ENCODE data around the gene KLHL33.
A peak's percentile ranks its signal among the peaks of the same experiment; 100 is the strongest.

The KLHL33 gene

DNA sequence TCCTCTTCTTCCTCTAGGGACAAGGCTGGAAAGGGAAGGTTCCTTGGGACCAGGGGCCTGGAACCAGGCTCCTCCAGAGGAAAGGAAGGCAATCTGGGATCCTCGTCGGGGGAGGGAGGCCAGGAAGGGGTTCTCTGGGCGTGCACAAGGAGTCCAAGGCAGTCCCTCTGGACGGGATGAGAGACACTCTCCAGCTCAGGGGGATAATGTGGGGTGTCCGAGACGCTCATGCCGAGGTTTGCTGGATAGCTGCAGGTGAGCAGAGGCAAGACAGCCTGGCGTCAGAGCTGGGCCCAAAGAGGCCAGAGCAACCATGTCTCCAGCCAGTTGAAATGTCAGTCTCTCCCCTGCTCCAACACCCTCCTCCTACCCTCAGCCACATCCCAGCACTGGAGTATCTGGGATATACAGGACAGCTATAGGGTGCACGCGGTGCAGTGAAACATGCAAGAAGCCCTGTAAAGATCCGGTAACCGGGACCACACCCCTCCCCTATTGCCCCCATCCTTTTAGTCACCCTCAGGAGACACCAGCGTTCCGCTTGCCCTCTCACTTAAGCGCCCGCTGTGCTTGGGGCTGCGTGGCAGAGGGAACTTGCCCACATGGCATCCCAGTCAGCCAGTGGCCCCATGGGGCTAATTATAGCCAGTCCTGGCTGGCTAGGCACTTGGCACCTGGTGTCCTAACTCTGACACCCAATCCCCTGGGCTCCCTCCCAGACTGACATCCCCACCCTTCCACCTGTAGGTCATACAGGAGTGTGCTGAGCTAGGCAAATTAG is at the start of gene KLHL33:
TSS of gene KLHL33 (minus strand) at position 585 of the 781 bp plus-strand sequence. CDS start at position 230, 355 bp downstream.
- Histone ChIP-seq H4K20me1 (ENCODE audit: insufficient read depth, low read length) (no peaks in the 10 kb centered on the region), H3K79me2 (ENCODE audit: insufficient read depth, low read length) (no peaks in the 10 kb centered on the region), H3K27me3 (ENCODE audit: insufficient read depth, low read length, poor library complexity) (no peaks in the 10 kb centered on the region), H3K9me3 (ENCODE audit: insufficient read depth, low read length, severe bottlenecking) (no peaks in the 10 kb centered on the region), H3K27ac (ENCODE audit: low read length) (no peak within 1 kb of the TSS), H3K36me3 (ENCODE audit: insufficient read depth, low read length) (no peaks in the 10 kb centered on the region), H2AFZ (ENCODE audit: low read depth, low read length) (no peak within 1 kb of the TSS), H3K4me3 (ENCODE audit: low read depth in 1 of 2, low read length in 2 of 2) (no peak within 1 kb of the TSS), H3K4me2 (ENCODE audit: insufficient read depth, low read length) (no peak within 1 kb of the TSS), H3K9ac (ENCODE audit: low read depth, low read length) (no peak within 1 kb of the TSS), H3K4me1 (ENCODE audit: insufficient read depth, low read length) (no peaks in the 10 kb centered on the region)
- DNase-seq = no peak
- TF ChIP-seq EZH2 (IDR thresholded peaks at IDR 0.05; ENCODE audit: borderline replicate concordance, low read depth, low read length, severe bottlenecking) = no peak
- TF ChIP-seq, protein P1, sequence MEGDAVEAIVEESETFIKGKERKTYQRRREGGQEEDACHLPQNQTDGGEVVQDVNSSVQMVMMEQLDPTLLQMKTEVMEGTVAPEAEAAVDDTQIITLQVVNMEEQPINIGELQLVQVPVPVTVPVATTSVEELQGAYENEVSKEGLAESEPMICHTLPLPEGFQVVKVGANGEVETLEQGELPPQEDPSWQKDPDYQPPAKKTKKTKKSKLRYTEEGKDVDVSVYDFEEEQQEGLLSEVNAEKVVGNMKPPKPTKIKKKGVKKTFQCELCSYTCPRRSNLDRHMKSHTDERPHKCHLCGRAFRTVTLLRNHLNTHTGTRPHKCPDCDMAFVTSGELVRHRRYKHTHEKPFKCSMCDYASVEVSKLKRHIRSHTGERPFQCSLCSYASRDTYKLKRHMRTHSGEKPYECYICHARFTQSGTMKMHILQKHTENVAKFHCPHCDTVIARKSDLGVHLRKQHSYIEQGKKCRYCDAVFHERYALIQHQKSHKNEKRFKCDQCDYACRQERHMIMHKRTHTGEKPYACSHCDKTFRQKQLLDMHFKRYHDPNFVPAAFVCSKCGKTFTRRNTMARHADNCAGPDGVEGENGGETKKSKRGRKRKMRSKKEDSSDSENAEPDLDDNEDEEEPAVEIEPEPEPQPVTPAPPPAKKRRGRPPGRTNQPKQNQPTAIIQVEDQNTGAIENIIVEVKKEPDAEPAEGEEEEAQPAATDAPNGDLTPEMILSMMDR (IDR thresholded peaks at IDR 0.05; ENCODE audit: borderline replicate concordance, extremely low read depth, low read length, poor library complexity, severe bottlenecking) = no peak
- 0 out of 3 replicates have a peak, but pooled peaks have one; percentile 14 for ATAC-seq (ENCODE audit: insufficient read depth, low read depth)

GRCh38 chr14:20482382-20482781 is 46.4 kb upstream of the KLHL33 start:
- H3K27me3 ChIP-seq (ENCODE audit: insufficient read depth, low read length, poor library complexity) = no peaks in the 10 kb centered on the region
- no peak overlapping the region for H3K4me3 ChIP-seq (ENCODE audit: low read depth in 1 of 2, low read length in 2 of 2)
- no peaks in the 10 kb centered on the region for H4K20me1 ChIP-seq (ENCODE audit: insufficient read depth, low read length)
- H3K4me2 ChIP-seq (ENCODE audit: insufficient read depth, low read length) = no peak overlapping the region
- H3K79me2 ChIP-seq (ENCODE audit: insufficient read depth, low read length) = no peaks in the 10 kb centered on the region
- H3K4me1 ChIP-seq (ENCODE audit: insufficient read depth, low read length) = peaks cover 20% of the 10 kb centered on the region
- no peaks in the 10 kb centered on the region for H3K9me3 ChIP-seq (ENCODE audit: insufficient read depth, low read length, severe bottlenecking)
- H3K36me3 ChIP-seq (ENCODE audit: insufficient read depth, low read length) = peaks cover 16% of the 10 kb centered on the region
- H3K9ac ChIP-seq (ENCODE audit: low read depth, low read length) = no peak overlapping the region
- H3K27ac ChIP-seq (ENCODE audit: low read length) = no peak overlapping the region
- TF ChIP-seq, protein P1 (IDR thresholded peaks at IDR 0.05; ENCODE audit: borderline replicate concordance, extremely low read depth, low read length, poor library complexity, severe bottlenecking) = no peak
- no peak for TF ChIP-seq EZH2 (IDR thresholded peaks at IDR 0.05; ENCODE audit: borderline replicate concordance, low read depth, low read length, severe bottlenecking)
- DNase-seq (no peak), ATAC-seq (ENCODE audit: insufficient read depth, low read depth) (no peak)
- no peak overlapping the region for H2AFZ ChIP-seq (ENCODE audit: low read depth, low read length)

DNA sequence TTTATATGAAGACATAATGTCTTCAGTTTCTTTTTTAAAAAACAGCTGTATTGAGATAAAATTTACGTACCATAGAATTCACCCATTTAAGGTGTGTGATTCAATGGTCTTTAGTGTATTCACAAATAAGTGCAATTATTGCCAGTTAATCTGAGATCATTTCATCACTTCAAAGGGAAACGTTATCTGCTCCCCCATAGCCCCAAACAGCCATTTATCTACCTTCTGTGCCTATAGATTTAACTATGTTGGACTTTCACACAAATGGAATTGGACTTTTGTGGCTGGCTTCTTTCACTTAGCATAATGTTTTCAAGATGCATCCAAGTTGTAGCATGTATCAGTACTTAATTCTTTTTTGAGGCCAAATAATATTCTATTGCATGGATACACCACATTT is 42.9 kb upstream of the KLHL33 start:
- TF ChIP-seq, protein P1 (IDR thresholded peaks at IDR 0.05; ENCODE audit: borderline replicate concordance, extremely low read depth, low read length, poor library complexity, severe bottlenecking) = no peak
- no peak for TF ChIP-seq EZH2 (IDR thresholded peaks at IDR 0.05; ENCODE audit: borderline replicate concordance, low read depth, low read length, severe bottlenecking)
- Histone ChIP-seq H3K4me3 (ENCODE audit: low read depth in 1 of 2, low read length in 2 of 2) (no peak overlapping the region), H3K4me2 (ENCODE audit: insufficient read depth, low read length) (no peak overlapping the region), H3K79me2 (ENCODE audit: insufficient read depth, low read length) (0 out of 2 replicates have a peak, but pooled peaks cover 2% of the 10 kb centered on the region), H2AFZ (ENCODE audit: low read depth, low read length) (no peak overlapping the region), H3K36me3 (ENCODE audit: insufficient read depth, low read length) (peaks cover 51% of the 10 kb centered on the region), H3K27me3 (ENCODE audit: insufficient read depth, low read length, poor library complexity) (no peaks in the 10 kb centered on the region), H3K9me3 (ENCODE audit: insufficient read depth, low read length, severe bottlenecking) (no peaks in the 10 kb centered on the region), H3K27ac (ENCODE audit: low read length) (no peak overlapping the region), H3K9ac (ENCODE audit: low read depth, low read length) (no peak overlapping the region), H4K20me1 (ENCODE audit: insufficient read depth, low read length) (peaks cover 6% of the 10 kb centered on the region; the same call in 1 of the 2 replicates), H3K4me1 (ENCODE audit: insufficient read depth, low read length) (peaks cover 26% of the 10 kb centered on the region)
- no peak for DNase-seq
- no peak for ATAC-seq (ENCODE audit: insufficient read depth, low read depth)

All from DND-41 (cell line).